Cardiac septum (tissue), 1 donor: Measurements from ENCODE around the gene WDFY4. TPM values are rescaled to one million over a fixed set of nuclear protein-coding genes. Genes with fewer than 3 reads are reported as not detected.

ENCODE experiments used
- DNase-seq: peaks from one replicate; pipeline ENCODE4 v3.0.0-alpha.2; 2020; ENCODE audit warnings: low spot score
- intact Hi-C: fragments of 100-400 bp; cut with DNase I; formaldehyde crosslinking; loops from one replicate; pipeline ENCODE4 v1.14.0; 2022
- total RNA-seq: library from RNA; stranded (reverse); fragmentation: NEBNext Ultra II Directional; extraction: Animal tissue kit (Norgen Biotek cat#: 25700); gene quantifications from one replicate; pipeline ENCODE4 v1.2.1, GENCODE V29; 2021
- donor health status: DM: no; HTN: no; CAD: no.

WDFY4 gene
- total RNA-seq, 1 donor from 2014 or later = 1.5 TPM

- intact Hi-C loops = loop anchor here (10.0 kb wide), 1 partner anchor 163 kb away; no protein-coding TSS in a partner anchor
- DNase-seq = no peak
Measured at GRCh38 chr10:48681740-48682139, 2.9 kb upstream of the WDFY4 start.

- DNase-seq = no peak
- intact Hi-C loops = loop anchor here (10.0 kb wide), 1 partner anchor 163 kb away; no protein-coding TSS in a partner anchor
Measured at GRCh38 chr10:48682265-48682664, 2.4 kb upstream of the WDFY4 start.

GRCh38 chr10:48683424-48683823, 1.2 kb upstream of the WDFY4 start:
- DNase-seq = no peak
- intact Hi-C loops = loop anchor here (10.0 kb wide), 1 partner anchor 161 kb away; no protein-coding TSS in a partner anchor

GRCh38 chr10:48683868-48684267, 805 bp upstream of the WDFY4 start:
- intact Hi-C loops = loop anchor here (10.0 kb wide), 1 partner anchor 161 kb away; no protein-coding TSS in a partner anchor
- no peak for DNase-seq

- DNase-seq = no peak
- intact Hi-C loops = loop anchor here (10.0 kb wide), 1 partner anchor 160 kb away; no protein-coding TSS in a partner anchor
Measured at GRCh38 chr10:48684463-48684791, 246 bp upstream of the WDFY4 start.

- DNase-seq = no peak
- intact Hi-C loops = loop anchor here (10.0 kb wide), 1 partner anchor 159 kb away; no protein-coding TSS in a partner anchor
Measured at GRCh38 chr10:48685731-48686130, 1.1 kb downstream of the WDFY4 start.

GRCh38 chr10:48690791-48691660, 6.4 kb downstream of the WDFY4 start:
- intact Hi-C loops = no loop called here
- DNase-seq = no peak

GRCh38 chr10:48691812-48692528, 7.3 kb downstream of the WDFY4 start:
- intact Hi-C loops = no loop called here
- DNase-seq = no peak

GRCh38 chr10:48692748-48693147, 8.1 kb downstream of the WDFY4 start:
- intact Hi-C loops = no loop called here
- DNase-seq = no peak

- intact Hi-C loops = no loop called here
- DNase-seq = no peak
Measured at GRCh38 chr10:48693206-48693605, 8.5 kb downstream of the WDFY4 start.

GRCh38 chr10:48694371-48695030, 9.8 kb downstream of the WDFY4 start:
- DNase-seq = no peak

GRCh38 chr10:48695636-48696534, 11.2 kb downstream of the WDFY4 start:
- no peak for DNase-seq
- intact Hi-C loops = no loop called here

More at GRCh38 chr10:48694371-48695030, 9.8 kb downstream of the WDFY4 start:
- intact Hi-C loops = no loop called here

- intact Hi-C loops = no loop called here
Measured at GRCh38 chr10:48696535-48696873, 11.8 kb downstream of the WDFY4 start.

GRCh38 chr10:48697091-48697490, 12.4 kb downstream of the WDFY4 start:
- no peak for DNase-seq
- intact Hi-C loops = no loop called here

More at GRCh38 chr10:48696535-48696873, 11.8 kb downstream of the WDFY4 start:
- no peak for DNase-seq

- intact Hi-C loops = no loop called here
- no peak for DNase-seq
Measured at GRCh38 chr10:48697821-48698764, 13.4 kb downstream of the WDFY4 start.

GRCh38 chr10:48699011-48699627, 14.4 kb downstream of the WDFY4 start:
- DNase-seq = no peak
- intact Hi-C loops = no loop called here

GRCh38 chr10:48700071-48700470, 15.4 kb downstream of the WDFY4 start:
- no peak for DNase-seq
- intact Hi-C loops = no loop called here

GRCh38 chr10:48700493-48700892, 15.8 kb downstream of the WDFY4 start:
- intact Hi-C loops = no loop called here
- DNase-seq = no peak
